Head of caudate nucleus (tissue), 42 donors: Measurements from ENCODE around the gene GRID1.

Source experiments
- DNase-seq, 42 donors: peaks; one replicate each; pipeline versions ENCODE4 v3.0.0 to v3.0.0-alpha.2; 2020 to 2021; ENCODE audit warnings: mixed read lengths in 7 of 42
- intact Hi-C: fragments of 100-400 bp; cut with DNase I; formaldehyde crosslinking; loops from one replicate; pipeline ENCODE4 v1.15.0; 2022

The GRID1 gene

DNA sequence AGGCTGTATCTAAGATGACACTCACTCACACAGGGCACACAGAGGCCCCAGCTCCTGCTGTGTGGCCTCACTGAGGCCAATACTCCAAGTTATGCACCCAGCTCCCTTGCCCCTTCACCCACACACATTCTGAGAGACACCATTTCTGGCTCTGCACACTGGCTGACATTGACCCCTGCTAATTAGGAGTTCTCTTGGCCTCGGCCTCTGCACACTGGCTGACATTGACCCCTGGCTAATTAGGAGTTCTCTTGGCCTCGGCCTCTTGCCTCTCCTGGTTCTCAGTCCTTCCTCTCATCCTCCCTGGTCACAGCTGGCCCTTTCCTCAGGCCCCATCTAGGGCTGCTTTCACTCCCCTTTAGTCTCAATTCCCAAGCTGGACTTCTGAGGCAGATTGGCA lies 97.3 kb downstream of the GRID1 start:
- DNase-seq = peak in 14 of 42 donors; percentile 0 to 34 (median 8)
- intact Hi-C loops = loop anchor here (10.0 kb wide), 1 partner anchor 85 kb away; no protein-coding TSS in a partner anchor

DNA sequence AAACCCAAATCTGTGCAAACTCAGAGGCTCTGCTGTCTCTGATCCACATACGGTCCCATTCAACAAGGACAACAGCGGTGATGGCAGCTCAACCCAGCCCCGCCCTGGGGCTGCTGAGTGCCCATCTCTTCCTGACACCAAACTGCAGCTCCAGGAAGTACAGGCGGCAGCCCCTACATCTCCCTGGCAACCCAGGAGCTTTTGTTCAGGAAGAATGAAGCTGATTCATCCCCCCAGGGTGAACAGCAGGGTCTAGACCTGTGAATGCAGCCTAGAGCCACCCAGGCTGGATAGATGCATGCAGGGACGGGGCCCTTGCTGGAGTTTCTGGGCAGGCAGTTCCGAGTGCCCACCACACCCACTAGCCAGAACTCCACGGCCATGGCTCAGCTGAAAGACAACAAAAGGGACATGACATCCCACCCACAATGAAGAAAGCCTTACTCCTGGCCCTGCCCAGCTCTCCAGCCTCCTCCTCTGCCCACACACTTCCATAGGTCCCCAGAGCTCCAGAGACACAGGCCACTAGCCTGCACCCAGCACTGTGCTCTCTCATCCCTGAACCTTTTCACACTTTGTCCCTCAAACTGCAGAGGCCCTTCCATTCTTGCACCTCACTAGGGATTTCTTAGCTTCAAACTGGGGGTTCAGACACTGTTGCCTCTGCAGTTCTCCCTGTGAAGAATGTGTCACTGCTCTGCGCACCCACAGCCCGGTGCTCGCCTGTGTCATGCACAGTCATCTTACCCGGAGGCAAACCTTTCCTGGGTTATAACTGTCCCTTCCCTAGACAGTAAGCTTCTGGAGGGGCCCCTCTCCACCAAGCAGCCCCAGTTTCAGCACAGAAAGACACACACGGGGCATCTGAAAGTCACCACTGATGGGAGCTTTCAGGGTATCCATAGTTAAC lies 99.1 kb downstream of the GRID1 start:
- intact Hi-C loops = loop anchor here (10.0 kb wide), 1 partner anchor 83 kb away; no protein-coding TSS in a partner anchor
- DNase-seq = peak in 36 of 42 donors; percentile 23 to 82 (median 62)

- DNase-seq = peak in 14 of 42 donors; percentile 6 to 41 (median 22)
- intact Hi-C loops = loop anchor here (10.0 kb wide), 1 partner anchor 82 kb away; no protein-coding TSS in a partner anchor
Measured at GRCh38 chr10:86266446-86267242, 100.0 kb downstream of the GRID1 start.

GRCh38 chr10:86265895-86266259 lies 100.7 kb downstream of the GRID1 start:
- intact Hi-C loops = loop anchor here (10.0 kb wide), 1 partner anchor 81 kb away; no protein-coding TSS in a partner anchor
- DNase-seq = peak in 11 of 42 donors; percentile 0 to 40 (median 15)

DNA sequence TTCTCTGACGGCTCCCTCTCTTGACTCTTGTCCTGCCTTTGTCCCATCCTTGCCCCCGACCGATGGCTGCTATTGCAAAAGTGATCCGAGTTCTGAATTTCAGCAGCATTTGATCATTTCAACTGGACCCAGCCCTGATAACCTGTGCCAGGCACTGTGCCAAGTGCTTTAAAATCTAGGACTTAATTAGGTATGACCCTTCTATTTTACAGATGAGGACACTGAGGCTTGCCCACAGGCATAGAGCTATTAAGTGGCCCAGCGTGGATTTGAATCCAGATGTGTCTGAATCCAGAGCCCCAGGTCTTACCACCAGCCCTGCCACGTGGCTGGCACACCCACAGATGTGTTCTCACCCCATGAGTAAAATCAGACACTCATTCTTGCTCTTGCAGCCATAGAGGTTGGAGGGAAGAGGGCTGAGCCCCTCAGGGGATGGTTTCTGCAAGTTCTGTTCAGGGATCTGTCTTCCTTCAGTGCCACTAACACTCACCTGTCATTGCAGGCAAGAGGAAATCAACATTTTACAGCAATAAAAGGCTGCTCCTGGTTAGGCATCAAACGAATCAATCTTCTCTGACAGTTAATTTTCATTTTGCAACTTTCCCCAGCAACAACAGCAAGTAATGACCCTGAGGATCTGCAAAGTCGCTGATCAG lies 101.2 kb downstream of the GRID1 start:
- intact Hi-C loops = loop anchor here (10.0 kb wide), 1 partner anchor 81 kb away; no protein-coding TSS in a partner anchor
- DNase-seq = peak in 37 of 42 donors; percentile 37 to 81 (median 62)

DNA sequence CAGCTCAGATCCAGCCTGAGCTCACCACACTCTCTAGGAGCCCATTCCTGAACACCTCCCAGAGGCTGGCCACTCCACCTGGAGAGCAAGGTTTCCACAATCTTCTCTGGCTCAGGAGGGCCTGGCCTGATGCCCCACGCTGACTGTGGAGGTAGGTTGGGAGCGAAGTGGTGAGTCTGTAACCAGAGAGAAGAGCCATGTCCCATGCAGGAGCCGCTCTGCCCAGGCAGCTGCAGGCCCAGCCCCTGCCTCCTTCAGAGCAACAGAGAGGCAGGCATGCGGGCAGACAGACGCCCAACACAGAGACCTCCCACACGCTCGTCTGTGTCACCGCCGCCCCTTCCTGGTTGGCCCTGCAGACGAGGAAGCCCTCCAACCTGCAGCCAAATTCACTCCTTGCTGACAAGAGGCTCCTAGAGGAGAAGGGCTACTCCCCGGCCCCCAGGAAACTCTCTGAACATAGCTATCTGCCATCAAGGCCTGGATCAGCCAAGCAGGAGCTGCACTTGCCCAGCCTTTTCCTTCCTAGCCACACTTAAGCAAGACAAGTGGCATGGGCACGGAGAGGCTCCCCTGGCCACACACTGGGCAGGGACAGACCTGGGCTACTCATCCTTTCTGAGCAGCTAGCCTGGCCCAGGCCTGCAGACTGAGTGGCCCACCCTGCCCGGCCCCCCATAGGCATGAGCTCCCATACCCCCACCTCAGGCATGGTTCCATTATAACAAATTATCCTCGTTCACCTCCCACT lies 101.9 kb downstream of the GRID1 start:
- intact Hi-C loops = loop anchor here (5.0 to 10.0 kb wide), 3 partner anchors 53 to 98 kb away; no protein-coding TSS in a partner anchor

DNA sequence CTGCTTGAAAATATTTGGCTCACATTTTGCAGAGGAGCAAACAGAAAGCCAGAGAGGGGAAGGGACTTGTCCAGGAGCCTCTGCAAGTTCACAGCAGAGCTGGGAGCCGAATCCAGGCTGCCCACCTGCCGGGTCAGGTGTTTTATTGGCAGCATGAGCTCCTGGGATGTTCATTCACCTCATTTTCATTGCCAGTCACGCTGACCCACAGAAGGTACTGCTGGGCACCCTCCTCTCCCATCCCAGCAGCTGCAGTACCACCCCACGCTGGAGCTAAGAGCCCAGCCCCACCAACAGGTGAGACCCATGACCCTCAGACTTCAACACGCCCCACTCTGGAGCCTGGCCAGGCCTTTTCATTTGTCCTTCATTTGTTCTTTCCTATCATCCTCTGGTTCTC lies 102.7 kb downstream of the GRID1 start:
- intact Hi-C loops = loop anchor here (5.0 to 10.0 kb wide), 3 partner anchors 53 to 98 kb away; no protein-coding TSS in a partner anchor
- DNase-seq = peak in 9 of 42 donors; percentile 4 to 41 (median 14)

More for the DNA sequence above, 101.9 kb downstream of the GRID1 start:
- DNase-seq = peak in 16 of 42 donors; percentile 9 to 63 (median 37)

GRCh38 chr10:86263209-86263608 lies 103.4 kb downstream of the GRID1 start:
- intact Hi-C loops = loop anchor here (5.0 to 10.0 kb wide), 3 partner anchors 54 to 99 kb away; no protein-coding TSS in a partner anchor
- peak in 20 of 42 donors; percentile 37 to 85 (median 65) for DNase-seq

GRCh38 chr10:86262688-86263181 lies 103.9 kb downstream of the GRID1 start:
- intact Hi-C loops = loop anchor here (5.0 to 10.0 kb wide), 3 partner anchors 55 to 100 kb away; no protein-coding TSS in a partner anchor
- DNase-seq = peak; percentile 71 to 94 (median 86)

DNA sequence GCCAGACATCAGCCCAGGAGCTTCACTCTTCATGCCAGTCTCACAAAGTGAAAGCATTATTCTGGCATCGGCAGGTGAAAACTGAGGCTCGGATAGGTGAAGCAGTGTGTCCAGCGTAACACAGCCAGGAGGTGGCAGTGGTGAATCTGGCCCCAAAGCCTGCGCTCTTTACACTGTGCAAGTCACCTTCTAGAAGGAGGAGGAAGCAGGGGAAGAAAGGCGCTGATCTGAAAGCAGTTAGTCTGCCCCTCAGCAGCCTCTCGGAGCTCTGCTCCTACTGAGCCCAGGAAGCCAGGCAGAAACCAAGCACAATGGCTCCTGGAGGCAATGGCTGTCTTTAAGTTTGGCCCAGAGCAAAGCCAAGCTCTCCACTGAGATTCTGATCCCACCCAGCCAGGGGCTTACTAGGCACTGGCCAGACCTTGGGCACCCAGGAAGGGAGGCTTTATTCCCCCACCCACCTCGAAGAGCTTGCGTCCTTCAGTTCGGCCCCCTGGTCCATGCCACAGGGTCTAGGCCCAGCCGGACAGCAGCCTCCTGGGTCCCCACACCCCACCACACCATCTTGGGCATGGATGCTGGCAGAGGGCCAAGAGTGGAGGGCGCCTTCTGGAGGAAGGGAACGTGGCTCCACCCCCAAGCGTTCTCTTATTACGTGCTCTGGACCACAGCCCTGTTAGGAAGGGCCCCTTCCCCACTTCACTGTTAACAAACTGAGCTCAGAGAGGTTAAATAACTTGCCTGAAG lies 104.5 kb downstream of the GRID1 start:
- DNase-seq = peak in 40 of 42 donors; percentile 35 to 83 (median 66)
- intact Hi-C loops = loop anchor here (5.0 to 10.0 kb wide), 3 partner anchors 55 to 100 kb away; no protein-coding TSS in a partner anchor

GRCh38 chr10:86261470-86261869 lies 105.1 kb downstream of the GRID1 start:
- DNase-seq = peak in 5 of 42 donors; percentile 8 to 39 (median 17)
- intact Hi-C loops = loop anchor here (5.0 to 10.0 kb wide), 3 partner anchors 56 to 101 kb away; no protein-coding TSS in a partner anchor

GRCh38 chr10:86260564-86260963 lies 106.0 kb downstream of the GRID1 start:
- peak in 7 of 42 donors; percentile 1 to 34 (median 9) for DNase-seq
- intact Hi-C loops = loop anchor here (5.0 to 10.0 kb wide), 3 partner anchors 57 to 102 kb away; no protein-coding TSS in a partner anchor

DNA sequence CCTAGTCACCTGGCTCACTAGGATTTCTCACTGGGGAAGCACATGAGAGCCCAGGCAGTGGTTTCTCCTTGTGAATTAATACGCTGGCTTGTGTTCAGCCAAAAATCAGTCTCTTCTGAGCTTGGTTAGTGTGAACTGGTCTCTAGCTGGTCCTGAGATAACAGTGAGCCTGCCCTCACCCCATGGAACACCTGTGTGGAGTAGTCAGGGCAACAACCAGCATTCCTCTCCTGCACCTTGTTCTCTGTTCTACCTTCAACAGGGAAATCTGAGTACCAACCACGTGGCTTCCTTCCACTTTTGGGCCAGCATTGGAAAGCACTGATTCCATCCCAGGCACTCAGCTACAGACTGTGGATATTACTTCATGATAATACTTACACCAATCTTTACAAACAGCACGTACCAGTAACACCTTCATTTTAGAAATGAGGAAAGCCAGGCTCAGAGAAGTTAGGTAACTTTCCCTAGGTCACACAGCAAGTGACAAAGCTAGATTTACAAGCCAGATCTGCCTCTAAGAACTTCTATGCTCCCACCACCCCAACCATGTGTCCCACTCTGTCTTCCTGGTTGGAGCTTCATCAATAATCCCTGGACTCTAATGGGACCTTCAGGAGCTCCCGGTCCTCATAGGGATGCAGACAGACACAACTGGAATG lies 106.6 kb downstream of the GRID1 start:
- intact Hi-C loops = loop anchor here (5.0 to 10.0 kb wide), 3 partner anchors 57 to 102 kb away; no protein-coding TSS in a partner anchor
- DNase-seq = peak in 4 of 42 donors; percentile 1 to 28 (median 7)

- peak in 6 of 42 donors; percentile 7 to 53 (median 36) for DNase-seq
- intact Hi-C loops = no loop called here
Measured at GRCh38 chr10:86258941-86259340, 107.7 kb downstream of the GRID1 start.

DNA sequence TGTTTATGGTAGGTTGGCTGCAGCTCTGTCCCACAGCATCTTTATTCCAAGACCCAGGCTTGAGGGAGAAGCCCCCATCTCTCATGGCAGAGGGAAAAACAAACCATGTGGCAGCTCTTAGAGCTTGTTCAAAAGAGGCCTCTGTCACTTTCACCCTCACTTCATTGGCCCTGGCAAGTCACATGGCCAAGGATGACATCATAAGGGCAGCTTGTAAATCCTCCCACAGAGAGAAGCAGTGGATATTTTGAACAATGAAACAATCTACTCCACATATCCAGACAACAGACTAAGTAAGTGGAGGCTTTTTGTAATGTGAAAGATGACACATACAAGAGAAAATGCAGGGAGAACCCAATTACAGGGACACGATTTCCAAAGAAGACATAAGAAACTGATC lies 108.1 kb downstream of the GRID1 start:
- peak in 41 of 42 donors; percentile 50 to 92 (median 82) for DNase-seq
- intact Hi-C loops = no loop called here

DNA sequence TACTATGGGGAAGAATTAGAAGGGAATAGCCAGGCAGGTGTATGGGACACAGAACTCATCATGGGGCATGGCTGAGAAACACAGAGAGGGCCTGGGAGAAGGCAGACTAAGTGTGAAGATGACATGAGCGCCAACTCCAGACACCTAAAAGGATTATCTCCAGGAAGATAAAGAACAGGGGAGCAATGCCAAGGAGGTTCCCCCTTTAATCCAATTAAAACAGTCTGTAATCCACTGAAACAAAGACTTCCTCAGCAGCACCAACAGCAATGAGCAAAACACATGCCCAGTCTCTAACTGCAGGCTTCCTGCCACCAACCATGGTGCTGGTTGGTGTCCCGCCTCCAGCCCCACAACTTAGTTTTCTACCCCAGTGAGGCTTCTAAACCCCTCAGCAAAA lies 108.9 kb downstream of the GRID1 start:
- intact Hi-C loops = no loop called here
- DNase-seq = peak in 6 of 42 donors; percentile 6 to 41 (median 16)
